T-cell (primary cell): ENCODE data around the gene TKT. TPM values are rescaled to one million over a fixed set of nuclear protein-coding genes. Genes with fewer than 3 reads are reported as not detected.
"Not testable (repeated sequence)": the region's sequence is repeated elsewhere in the genome, so short reads cannot be mapped to it uniquely, and the experiment has no call there.

Experiments
- ATAC-seq, 4 experiments: fragments of 200-7000 bp in 3 of 4; fragments of 150-1000 bp in 1 of 4; cut with Tn5 transposase; replicated peaks in 1 of 4; 1 replicate in 3 of 4; 2 replicates in 1 of 4; pipeline ENCODE4 v1.10.0; 2021; ENCODE audit warnings: moderate library complexity in 3 of 4, mild to moderate bottlenecking in 2 of 4, moderate number of reproducible peaks in 1 of 4
- CTCF ChIA-PET, 2 donors: fragments of 300-600 bp; sonication (Branson Sonifier 250); formaldehyde crosslinking; loops; one replicate each; lab custom pipeline; 2022; ENCODE audit warnings: antibody characterized with exemption in 2 of 2; lab: Charles Lee
- POLR2A ChIA-PET, 2 donors: fragments of 300-600 bp; sonication (Branson Sonifier 250); formaldehyde crosslinking; loops; one replicate each; lab custom pipeline; 2022; ENCODE audit warnings: antibody characterized with exemption in 2 of 2; lab: Charles Lee
- DNase-seq, 35 experiments: peaks; one replicate each; pipeline versions ENCODE4 v3.0.0 to v3.0.0-alpha.2; 2013 to 2023
- H3K27ac ChIP-seq: one replicate; pipeline ENCODE4 v1.5.1; 2013; ENCODE audit warnings: low read length
- H3K27me3 ChIP-seq, 2 experiments: replicated peaks in 1 of 2; 1 replicate in 1 of 2; 2 replicates in 1 of 2; pipeline versions ENCODE4 v1.6.1 to v1.7.0; 2013; ENCODE audit warnings: low read length in 1 of 2, mixed read lengths in 1 of 2; ENCODE audit not compliant: control insufficient read depth in 2 of 2, insufficient read depth in 2 of 2; ENCODE audit errors: extremely low read depth in 1 of 2
- H3K36me3 ChIP-seq, 2 donors: 1 replicate in 1 of 2; 2 replicates in 1 of 2; pipeline versions ENCODE4 v1.6.1 to v1.7.0; 2013; ENCODE audit warnings: low read length in 1 of 2; ENCODE audit not compliant: control insufficient read depth in 2 of 2, insufficient read depth in 1 of 2; ENCODE audit errors: extremely low read depth in 1 of 2
- H3K4me1 ChIP-seq, 2 experiments: 1 replicate in 1 of 2; 2 replicates in 1 of 2; pipeline versions ENCODE4 v1.6.1 to v1.7.0; 2013; ENCODE audit warnings: low read length in 2 of 2, mixed read lengths in 1 of 2; ENCODE audit not compliant: insufficient read depth in 2 of 2, control insufficient read depth in 1 of 2; ENCODE audit errors: extremely low read depth in 1 of 2
- H3K4me3 ChIP-seq, 2 donors: 1 replicate in 1 of 2; 2 replicates in 1 of 2; pipeline versions ENCODE4 v1.5.1 to v1.7.0; 2013; ENCODE audit warnings: mild to moderate bottlenecking in 2 of 2, low read length in 1 of 2, moderate library complexity in 1 of 2; ENCODE audit not compliant: control insufficient read depth in 1 of 2; ENCODE audit errors: extremely low read depth in 1 of 2
- H3K9me3 ChIP-seq: 2 replicates; pipeline ENCODE4 v1.7.0; 2013
- H3K27ac Mint-ChIP-seq, 2 donors: one replicate each; pipeline ENCODE4 v1.8.0; 2020 to 2021; ENCODE audit warnings: mild to moderate bottlenecking in 2 of 2, mixed read lengths in 2 of 2
- H3K27me3 Mint-ChIP-seq, 2 donors: one replicate each; pipeline ENCODE4 v1.8.0; 2021 to 2022; ENCODE audit warnings: mixed read lengths in 2 of 2
- H3K36me3 Mint-ChIP-seq: one replicate; pipeline ENCODE4 v1.8.0; 2021; ENCODE audit warnings: mixed read lengths
- H3K4me1 Mint-ChIP-seq, 3 donors: one replicate each; pipeline ENCODE4 v1.8.0; 2020 to 2022; ENCODE audit warnings: mixed read lengths in 3 of 3, mild to moderate bottlenecking in 1 of 3
- H3K4me3 Mint-ChIP-seq, 3 donors: one replicate each; pipeline ENCODE4 v1.8.0; 2020 to 2022; ENCODE audit warnings: mild to moderate bottlenecking in 3 of 3, mixed read lengths in 3 of 3, moderate library complexity in 3 of 3
- H3K9me3 Mint-ChIP-seq, 3 donors: one replicate each; pipeline ENCODE4 v1.8.0; 2020 to 2022; ENCODE audit warnings: mixed read lengths in 3 of 3
- WGBS: methylation state at CpG from one replicate; pipeline ENCODE4 v1.1.5; 2013; ENCODE audit warnings: missing lambda C conversion rate; ENCODE audit not compliant: insufficient coverage; 5-methylcytosine and 5-hydroxymethylcytosine counted together
- total RNA-seq, 35 experiments: library from RNA in 6 of 35; stranded (reverse) in 6 of 35; fragments of 120-200 nt in 1 of 35; gene quantifications; one replicate each; pipeline versions ENCODE4 v1.2.1 to v1.2.4 and lab custom pipeline; 2013 to 2026

The TKT gene
- total RNA-seq, 5 donors from 2014 or later (not counting 1 experiment from before 2014, with no cell fraction given) = 98.2 to 139 (median 118) TPM

- CTCF ChIA-PET = no interaction called here
Observed at GRCh38 chr3:53278667-53279066, 22.8 kb upstream of the TKT start.

GRCh38 chr3:53274938-53275605 is 19.2 kb upstream of the TKT start:
- Mint-ChIP-seq H3K4me1 (peaks cover 8 to 12% (median 9%) of the 10 kb centered on the region in 3 donors), H3K4me3 (peak overlapping the region in 1 of 3 donors; percentile 29), H3K27ac (peak overlapping the region; percentile 81 to 88), H3K9me3 (no peaks in the 10 kb centered on the region), H3K27me3 (no peaks in the 10 kb centered on the region), H3K36me3 (no peaks in the 10 kb centered on the region)
- no peaks in the 10 kb centered on the region for H3K36me3 ChIP-seq
- peaks cover 0 to 4% of the 10 kb centered on the region in 2 experiments for H3K27me3 ChIP-seq
- no peaks in the 10 kb centered on the region for H3K9me3 ChIP-seq
- WGBS = 75% methylated on average over 2 of the region's 5 CpGs
- no peak overlapping the region for H3K27ac ChIP-seq
- ATAC-seq (peak; percentile 87 to 93 (median 92)), DNase-seq (peak in 21 of 35 experiments; percentile 8 to 46 (median 25))
- CTCF ChIA-PET = no interaction called here
- POLR2A ChIA-PET = interaction anchor here in 1 of 2 donors (1.3 kb wide), 1 partner anchor 71 kb away, joined by 4 read pairs; no protein-coding TSS in a partner anchor
- H3K4me1 ChIP-seq = peaks cover 3 to 11% of the 10 kb centered on the region in 2 experiments
- H3K4me3 ChIP-seq = no peak overlapping the region

More at GRCh38 chr3:53278667-53279066, 22.8 kb upstream of the TKT start:
- no peaks in the 10 kb centered on the region for H3K27me3 ChIP-seq
- H3K4me1 ChIP-seq = peaks cover 3 to 11% of the 10 kb centered on the region in 2 experiments
- H3K4me3 Mint-ChIP-seq = no peak overlapping the region
- peaks cover 8 to 12% (median 9%) of the 10 kb centered on the region in 3 donors for H3K4me1 Mint-ChIP-seq
- POLR2A ChIA-PET = no interaction called here
- DNase-seq (no peak), ATAC-seq (no peak)
- no peak overlapping the region for H3K27ac Mint-ChIP-seq
- no peaks in the 10 kb centered on the region for H3K9me3 ChIP-seq
- H3K9me3 Mint-ChIP-seq = no peaks in the 10 kb centered on the region
- peaks cover 0 to 2% of the 10 kb centered on the region in 2 donors for H3K36me3 ChIP-seq
- no peak overlapping the region for H3K4me3 ChIP-seq
- 94% methylated on average over 4 of the region's 4 CpGs for WGBS
- H3K27ac ChIP-seq = no peak overlapping the region
- H3K27me3 Mint-ChIP-seq = no peaks in the 10 kb centered on the region
- H3K36me3 Mint-ChIP-seq = peaks cover 15% of the 10 kb centered on the region

- H3K36me3 ChIP-seq = no peaks in the 10 kb centered on the region
- no peaks in the 10 kb centered on the region for H3K36me3 Mint-ChIP-seq
- H3K4me1 Mint-ChIP-seq = peaks cover 8 to 12% (median 9%) of the 10 kb centered on the region in 3 donors
- H3K9me3 Mint-ChIP-seq = no peaks in the 10 kb centered on the region
- H3K4me3 Mint-ChIP-seq = no peak overlapping the region
- H3K27me3 ChIP-seq = peaks cover 0 to 4% of the 10 kb centered on the region in 2 experiments
- H3K27ac Mint-ChIP-seq = no peak overlapping the region
- CTCF ChIA-PET = interaction anchor here in 1 of 2 donors (0.6 kb wide), 1 partner anchor 62 kb away, joined by 7 read pairs; no protein-coding TSS in a partner anchor
- no peaks in the 10 kb centered on the region for H3K9me3 ChIP-seq
- POLR2A ChIA-PET = no interaction called here
- ATAC-seq (no peak), DNase-seq (no peak)
- H3K4me1 ChIP-seq = peaks cover 3 to 11% of the 10 kb centered on the region in 2 experiments
- no peak overlapping the region for H3K4me3 ChIP-seq
- WGBS = 80% methylated on average over 8 of the region's 10 CpGs
- H3K27ac ChIP-seq = no peak overlapping the region
- H3K27me3 Mint-ChIP-seq = no peaks in the 10 kb centered on the region
Observed at GRCh38 chr3:53273146-53273670, 17.4 kb upstream of the TKT start.

- ChIA-PET CTCF (interaction anchor here in 1 of 2 donors (0.5 kb wide), 1 partner anchor 296 kb away, joined by 4 read pairs; no protein-coding TSS in a partner anchor), POLR2A (no interaction called here)
- no peaks in the 10 kb centered on the region for H3K36me3 Mint-ChIP-seq
- Histone ChIP-seq H3K27ac (no peak overlapping the region), H3K9me3 (no peaks in the 10 kb centered on the region), H3K4me1 (peaks cover 3 to 7% of the 10 kb centered on the region in 2 experiments), H3K27me3 (peaks cover 0 to 4% of the 10 kb centered on the region in 2 experiments), H3K36me3 (no peaks in the 10 kb centered on the region), H3K4me3 (no peak overlapping the region)
- no peak overlapping the region for H3K27ac Mint-ChIP-seq
- WGBS = 42% methylated on average over 9 of the region's 12 CpGs
- no peaks in the 10 kb centered on the region for H3K27me3 Mint-ChIP-seq
- DNase-seq (peak in 3 of 35 experiments; percentile 6 to 51 (median 10)), ATAC-seq (peak in 2 of 4 experiments; percentile 26 to 28)
- H3K4me3 Mint-ChIP-seq = no peak overlapping the region
- H3K9me3 Mint-ChIP-seq = no peaks in the 10 kb centered on the region
- H3K4me1 Mint-ChIP-seq = peaks cover 4 to 8% (median 4%) of the 10 kb centered on the region in 3 donors
Observed at GRCh38 chr3:53269888-53270880, 14.4 kb upstream of the TKT start.

- H3K4me1 Mint-ChIP-seq, CTCF ChIA-PET, H3K36me3 Mint-ChIP-seq, H3K4me3 Mint-ChIP-seq, H3K4me3 ChIP-seq, ATAC-seq, H3K36me3 ChIP-seq, H3K27ac Mint-ChIP-seq, DNase-seq, H3K27me3 ChIP-seq, H3K9me3 ChIP-seq, POLR2A ChIA-PET, H3K27me3 Mint-ChIP-seq, H3K4me1 ChIP-seq, H3K27ac ChIP-seq, H3K9me3 Mint-ChIP-seq: not testable (repeated sequence)
- 93% methylated on average over 9 of the region's 11 CpGs for WGBS
Observed at GRCh38 chr3:53269193-53269592, 13.4 kb upstream of the TKT start.

- no peak overlapping the region for H3K27ac Mint-ChIP-seq
- H3K4me3 ChIP-seq = no peak overlapping the region
- H3K27me3 ChIP-seq = peaks cover 0 to 3% of the 10 kb centered on the region in 2 experiments
- no peaks in the 10 kb centered on the region for H3K4me1 ChIP-seq
- ATAC-seq (no peak), DNase-seq (no peak)
- CTCF ChIA-PET = interaction anchor here in 1 of 2 donors (0.6 kb wide), 1 partner anchor 195 kb away, joined by 4 read pairs; no protein-coding TSS in a partner anchor
- H3K27ac ChIP-seq = no peak overlapping the region
- POLR2A ChIA-PET = no interaction called here
- H3K4me3 Mint-ChIP-seq = no peak overlapping the region
- no peaks in the 10 kb centered on the region for H3K27me3 Mint-ChIP-seq
- H3K36me3 ChIP-seq = no peaks in the 10 kb centered on the region
- no peaks in the 10 kb centered on the region for H3K9me3 ChIP-seq
- no peaks in the 10 kb centered on the region for H3K4me1 Mint-ChIP-seq
- H3K36me3 Mint-ChIP-seq = no peaks in the 10 kb centered on the region
- H3K9me3 Mint-ChIP-seq = no peaks in the 10 kb centered on the region
Observed at GRCh38 chr3:53267766-53268165, 11.9 kb upstream of the TKT start.
